HG03521 (cell line): Measurements from ENCODE around the gene LCORL.
"Not testable (repeated sequence)": the region's sequence is repeated elsewhere in the genome, so short reads cannot be mapped to it uniquely, and the experiment has no call there.

Source experiments
- ATAC-seq: cut with Tn5 transposase; IDR thresholded peaks from one replicate; pipeline ENCODE4 v1.9.1; 2021; ENCODE audit warnings: mild to moderate bottlenecking, moderate library complexity; ENCODE audit not compliant: unreplicated experiment

The LCORL gene

GRCh38 chr4:18020671-18021469 lies 685 bp downstream of the LCORL start:
- ATAC-seq, result peak; percentile 15

- no peak for ATAC-seq
Measured at GRCh38 chr4:18020145-18020670, 1.3 kb downstream of the LCORL start.

- no peak for ATAC-seq
Measured at GRCh38 chr4:18014269-18014668, 7.3 kb downstream of the LCORL start.

- ATAC-seq, result no peak
Measured at GRCh38 chr4:18012807-18013462, 8.6 kb downstream of the LCORL start.

- ATAC-seq, result no peak
Measured at GRCh38 chr4:18012134-18012806, 9.3 kb downstream of the LCORL start.

- ATAC-seq, result no peak
Measured at GRCh38 chr4:18007625-18008024, 13.9 kb downstream of the LCORL start.

- ATAC-seq, result not testable (repeated sequence)
Measured at GRCh38 chr4:18006432-18006831, 15.1 kb downstream of the LCORL start.

GRCh38 chr4:17997129-17997528 lies 24.4 kb downstream of the LCORL start:
- no peak for ATAC-seq

GRCh38 chr4:17995165-17995564 lies 26.4 kb downstream of the LCORL start:
- ATAC-seq, result no peak

GRCh38 chr4:17985832-17986231 lies 35.7 kb downstream of the LCORL start:
- ATAC-seq, result no peak

- ATAC-seq, result no peak
Measured at GRCh38 chr4:17981063-17981462, 40.5 kb downstream of the LCORL start.

- no peak for ATAC-seq
Measured at GRCh38 chr4:17968721-17969120, 52.8 kb downstream of the LCORL start.

GRCh38 chr4:17967078-17967477 lies 54.5 kb downstream of the LCORL start:
- ATAC-seq, result no peak

GRCh38 chr4:17966312-17966711 lies 55.2 kb downstream of the LCORL start:
- no peak for ATAC-seq

GRCh38 chr4:17964576-17964975 lies 57.0 kb downstream of the LCORL start:
- ATAC-seq, result no peak

GRCh38 chr4:17962171-17962570 lies 59.4 kb downstream of the LCORL start:
- ATAC-seq, result no peak

GRCh38 chr4:17961249-17961648 lies 60.3 kb downstream of the LCORL start:
- ATAC-seq, result no peak

- ATAC-seq, result no peak
Measured at GRCh38 chr4:17958181-17958580, 63.4 kb downstream of the LCORL start.

- ATAC-seq, result no peak
Measured at GRCh38 chr4:17957688-17958087, 63.9 kb downstream of the LCORL start.

GRCh38 chr4:17956245-17956644 lies 65.3 kb downstream of the LCORL start:
- ATAC-seq, result no peak

GRCh38 chr4:17945303-17945702 lies 76.3 kb downstream of the LCORL start:
- no peak for ATAC-seq

GRCh38 chr4:17941731-17942130 lies 79.8 kb downstream of the LCORL start:
- no peak for ATAC-seq
